Mucosa of descending colon (tissue), 3 donors: ENCODE data around the gene EI24. TPM values are rescaled to one million over a fixed set of nuclear protein-coding genes. Genes with fewer than 3 reads are reported as not detected.
"Not testable (repeated sequence)": the region's sequence is repeated elsewhere in the genome, so short reads cannot be mapped to it uniquely, and the experiment has no call there.

Experiments used
- ATAC-seq: fragments of 200-7000 bp; cut with Tn5 transposase; one replicate; pipeline ENCODE4 v1.9.1; 2020; ENCODE audit warnings: mild to moderate bottlenecking, moderate library complexity
- DNase-seq, 3 donors: peaks; one replicate each; pipeline ENCODE4 v3.0.0-alpha.2; 2020
- H3K36me3 ChIP-seq: fragments of 200-600 bp; one replicate; pipeline ENCODE4 v1.8.0; 2021; ENCODE audit warnings: low read depth, mild to moderate bottlenecking
- H3K4me1 ChIP-seq: fragments of 200-600 bp; one replicate; pipeline ENCODE4 v1.8.0; 2021; ENCODE audit warnings: low read depth, mild to moderate bottlenecking
- H3K4me3 ChIP-seq: fragments of 200-600 bp; one replicate; pipeline ENCODE4 v1.8.0; 2021; ENCODE audit warnings: mild to moderate bottlenecking
- H3K9me3 ChIP-seq: fragments of 200-600 bp; one replicate; pipeline ENCODE4 v1.8.0; 2021; ENCODE audit warnings: mild to moderate bottlenecking
- intact Hi-C, 2 donors: fragments of 100-400 bp; cut with DNase I in 1 of 2; cut with micrococcal nuclease in 1 of 2; formaldehyde crosslinking; loops; one replicate each; pipeline versions ENCODE4 v1.11.0 to v1.11.1; 2022; cut with DNase I, micrococcal nuclease
- total RNA-seq, 3 donors: library from RNA; stranded (reverse); fragmentation: NEBNext Ultra II Directional in 2 of 3; extraction: Animal tissue kit (Norgen Biotek cat#: 25700) in 2 of 3; gene quantifications; one replicate each; pipeline versions ENCODE4 v1.2.1 to v1.2.4, GENCODE V29; 2021 to 2023
- TF ChIP-seq, protein P1 (sequence below): fragments of 200-600 bp; IDR thresholded peaks from one replicate; pipeline ENCODE4 v1.8.0; 2022; ENCODE audit warnings: antibody characterized with exemption, mild to moderate bottlenecking
- donor health status: DM: no; HTN: no; CAD: no; lungs with moderate emphysema.
- donor health status: DM: no; HTN: no; CAD: no.
- donor health status: DM: no; HTN: yes; CAD: no.

EI24 gene
- total RNA-seq, 3 donors from 2014 or later = 70.6 to 83.1 (median 77.0) TPM

DNA sequence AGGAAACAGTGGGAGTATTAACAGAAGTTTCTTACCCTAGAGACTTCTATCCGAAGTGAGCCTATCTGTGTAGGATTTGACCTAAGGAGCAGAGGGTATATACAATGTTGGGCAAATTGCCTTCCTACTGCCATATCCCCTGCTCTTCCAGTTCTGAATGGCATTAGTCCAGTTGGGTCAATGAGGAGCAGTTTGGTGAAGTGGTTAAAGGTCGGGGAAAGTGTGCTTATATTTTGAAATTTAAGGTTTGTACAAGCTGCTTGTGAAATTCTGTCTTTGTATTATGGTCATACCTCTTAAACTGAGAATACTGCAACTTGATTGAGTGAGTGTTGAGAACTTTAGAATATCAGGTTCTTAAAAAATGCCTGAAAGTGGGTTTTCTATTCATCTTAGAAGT is 1.7 kb downstream of the EI24 start:
- DNase-seq (no peak), ATAC-seq (no peak)
- TF ChIP-seq, protein P1, sequence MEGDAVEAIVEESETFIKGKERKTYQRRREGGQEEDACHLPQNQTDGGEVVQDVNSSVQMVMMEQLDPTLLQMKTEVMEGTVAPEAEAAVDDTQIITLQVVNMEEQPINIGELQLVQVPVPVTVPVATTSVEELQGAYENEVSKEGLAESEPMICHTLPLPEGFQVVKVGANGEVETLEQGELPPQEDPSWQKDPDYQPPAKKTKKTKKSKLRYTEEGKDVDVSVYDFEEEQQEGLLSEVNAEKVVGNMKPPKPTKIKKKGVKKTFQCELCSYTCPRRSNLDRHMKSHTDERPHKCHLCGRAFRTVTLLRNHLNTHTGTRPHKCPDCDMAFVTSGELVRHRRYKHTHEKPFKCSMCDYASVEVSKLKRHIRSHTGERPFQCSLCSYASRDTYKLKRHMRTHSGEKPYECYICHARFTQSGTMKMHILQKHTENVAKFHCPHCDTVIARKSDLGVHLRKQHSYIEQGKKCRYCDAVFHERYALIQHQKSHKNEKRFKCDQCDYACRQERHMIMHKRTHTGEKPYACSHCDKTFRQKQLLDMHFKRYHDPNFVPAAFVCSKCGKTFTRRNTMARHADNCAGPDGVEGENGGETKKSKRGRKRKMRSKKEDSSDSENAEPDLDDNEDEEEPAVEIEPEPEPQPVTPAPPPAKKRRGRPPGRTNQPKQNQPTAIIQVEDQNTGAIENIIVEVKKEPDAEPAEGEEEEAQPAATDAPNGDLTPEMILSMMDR = no peak
- H3K4me1 ChIP-seq = peaks cover 10% of the 10 kb centered on the region
- no peaks in the 10 kb centered on the region for H3K36me3 ChIP-seq
- intact Hi-C loops = no loop called here
- H3K4me3 ChIP-seq = no peak overlapping the region
- H3K9me3 ChIP-seq = no peaks in the 10 kb centered on the region

DNA sequence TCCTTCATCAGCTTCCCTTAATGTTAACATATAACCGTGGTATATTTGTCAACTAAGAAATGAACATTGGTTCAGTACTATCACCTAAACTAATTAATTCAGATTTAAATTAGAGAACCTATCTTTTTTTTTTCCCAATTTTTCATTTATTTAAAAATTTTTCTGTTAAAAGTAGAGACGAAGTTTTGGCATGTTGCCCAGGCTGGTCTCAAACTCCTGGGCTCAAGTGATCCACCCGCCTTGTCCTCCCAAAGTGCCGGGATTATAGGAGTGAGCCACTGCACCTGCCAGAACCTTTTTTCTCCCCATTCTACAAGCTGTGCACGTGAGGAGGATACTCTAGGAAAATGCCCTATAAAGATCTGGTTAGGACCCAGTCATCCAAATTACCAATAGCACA is 3.6 kb downstream of the EI24 start:
- intact Hi-C loops = no loop called here
- ATAC-seq = no peak
- no peaks in the 10 kb centered on the region for H3K36me3 ChIP-seq
- H3K4me1 ChIP-seq = peaks cover 10% of the 10 kb centered on the region
- no peaks in the 10 kb centered on the region for H3K9me3 ChIP-seq
- TF ChIP-seq, protein P1 = no peak
- no peak for DNase-seq
- no peak overlapping the region for H3K4me3 ChIP-seq

DNA sequence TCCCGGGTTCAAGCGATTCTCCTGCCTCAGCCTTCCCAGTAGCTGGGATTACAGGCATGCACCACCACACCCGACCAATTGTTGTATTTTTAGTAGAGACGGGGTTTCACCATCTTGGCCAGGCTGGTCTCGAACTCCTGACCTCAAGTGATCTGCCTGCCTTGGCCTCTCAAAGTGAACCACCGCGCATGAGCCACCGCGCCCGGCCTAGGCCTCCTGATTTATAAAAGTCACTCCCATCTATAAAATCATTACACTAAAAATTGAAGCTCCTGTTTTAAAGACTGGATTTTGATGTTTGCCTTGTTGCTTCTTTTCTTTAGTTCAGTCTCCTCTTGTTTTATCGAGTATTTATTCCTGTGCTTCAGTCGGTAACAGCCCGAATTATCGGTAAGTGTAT is 7.9 kb downstream of the EI24 start:
- H3K4me1 ChIP-seq, H3K4me3 ChIP-seq, DNase-seq, ATAC-seq, intact Hi-C loops, H3K9me3 ChIP-seq: not testable (repeated sequence)
- peaks cover 13% of the 10 kb centered on the region for H3K36me3 ChIP-seq

DNA sequence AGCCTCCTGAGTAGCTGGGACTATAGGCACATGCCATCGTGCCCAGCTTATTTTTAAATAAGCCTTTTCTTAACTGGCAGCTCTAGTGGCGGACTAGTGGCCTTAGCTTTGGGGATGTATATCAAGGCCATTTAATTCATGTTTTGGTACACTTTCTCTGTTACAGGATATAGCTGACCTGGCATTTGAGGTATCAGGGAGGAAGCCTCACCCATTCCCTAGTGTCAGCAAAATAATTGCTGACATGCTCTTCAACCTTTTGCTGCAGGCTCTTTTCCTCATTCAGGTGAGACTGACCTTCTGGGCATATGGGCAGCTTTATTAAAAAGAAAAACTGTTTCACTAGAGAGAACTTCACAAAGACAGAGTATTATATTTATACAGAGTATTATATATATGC is 9.5 kb downstream of the EI24 start:
- no peak for ATAC-seq
- H3K4me3 ChIP-seq = no peak overlapping the region

DNA sequence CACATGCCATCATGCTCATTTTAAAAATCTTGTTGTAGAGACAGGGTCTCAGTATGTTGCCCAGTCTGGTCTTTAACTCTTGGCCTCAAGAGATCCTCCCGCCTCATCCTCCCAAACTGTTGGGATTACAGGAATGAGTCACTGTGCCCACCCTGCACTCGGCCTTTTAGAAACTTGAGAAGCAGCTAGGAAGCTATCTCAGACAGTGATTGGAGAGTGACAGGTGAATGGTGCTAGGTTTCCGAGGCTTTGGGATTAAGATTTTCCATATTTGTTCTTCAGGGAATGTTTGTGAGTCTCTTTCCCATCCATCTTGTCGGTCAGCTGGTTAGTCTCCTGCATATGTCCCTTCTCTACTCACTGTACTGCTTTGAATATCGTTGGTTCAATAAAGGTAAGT is 10.5 kb downstream of the EI24 start:
- H3K4me1 ChIP-seq = no peaks in the 10 kb centered on the region
- ATAC-seq (no peak), DNase-seq (no peak)
- no peak overlapping the region for H3K4me3 ChIP-seq
- H3K36me3 ChIP-seq = peaks cover 28% of the 10 kb centered on the region
- intact Hi-C loops = no loop called here
- TF ChIP-seq, protein P1 = no peak
- no peaks in the 10 kb centered on the region for H3K9me3 ChIP-seq

More for the DNA sequence above, 9.5 kb downstream of the EI24 start:
- TF ChIP-seq, protein P1 = no peak
- no peak for DNase-seq
- Histone ChIP-seq H3K4me1 (no peaks in the 10 kb centered on the region), H3K9me3 (no peaks in the 10 kb centered on the region), H3K36me3 (peaks cover 28% of the 10 kb centered on the region)
- intact Hi-C loops = no loop called here

DNA sequence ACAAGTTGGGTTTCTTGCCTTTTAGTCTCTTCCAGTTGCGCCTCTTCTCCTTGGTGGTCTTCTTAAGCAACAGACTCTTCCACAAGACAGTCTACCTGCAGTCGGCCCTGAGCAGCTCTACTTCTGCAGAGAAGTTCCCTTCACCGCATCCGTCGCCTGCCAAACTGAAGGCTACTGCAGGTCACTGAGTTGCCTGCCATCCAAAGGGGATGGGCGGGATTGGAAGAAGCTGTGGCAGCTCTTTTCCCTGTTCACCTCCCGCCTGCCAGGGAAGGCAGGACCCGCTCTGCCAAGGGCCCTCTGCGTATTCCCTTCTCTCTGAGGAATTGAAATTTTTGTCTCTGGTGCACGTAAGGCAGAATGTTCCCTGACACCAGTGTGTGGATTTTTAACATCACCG is 14.2 kb downstream of the EI24 start:
- Histone ChIP-seq H3K9me3 (no peaks in the 10 kb centered on the region), H3K4me3 (no peak overlapping the region), H3K4me1 (no peaks in the 10 kb centered on the region), H3K36me3 (peaks cover 24% of the 10 kb centered on the region)
- ATAC-seq = no peak
- DNase-seq = no peak
- intact Hi-C loops = no loop called here
- TF ChIP-seq, protein P1 = no peak
